ENCODE measurements around the gene SOD1.

SOD1 gene

GRCh38 chr21:31656199-31657095 is 3.0 kb upstream of the SOD1 start:
- TF ChIP-seq ZNF366 (tag by site-specific recombination; conservative IDR thresholded peaks at IDR 0.05) (peak; percentile 92), ZNF184 (tag by site-specific recombination; IDR thresholded peaks at IDR 0.05) (no peak), YY1 (tag by site-specific recombination; IDR thresholded peaks at IDR 0.05) (no peak), BCL11A (tag by site-specific recombination; IDR thresholded peaks at IDR 0.05; ENCODE audit: low read depth) (no peak), ZNF354C (tag by site-specific recombination; IDR thresholded peaks at IDR 0.05; ENCODE audit: borderline replicate concordance, low read depth) (no peak), ZNF155 (tag by site-specific recombination; IDR thresholded peaks at IDR 0.05) (no peak), ZNF792 (tag by site-specific recombination; IDR thresholded peaks at IDR 0.05) (no peak), PRDM1 (tag by site-specific recombination; IDR thresholded peaks at IDR 0.05) (peak; percentile 86)
- H3K9me3 ChIP-seq (ENCODE audit: control insufficient read depth, insufficient read depth, low read depth, low read length) = no peaks in the 10 kb centered on the region
- H3K27ac ChIP-seq (ENCODE audit: extremely low read depth, low read depth, low read length) = no peak overlapping the region
- ChIA-PET CTCF (interaction anchor here (0.6 kb wide), 1 partner anchor 39 kb away, joined by 3 read pairs; no protein-coding TSS in a partner anchor), POLR2A (no interaction called here)
- H3K4me1 ChIP-seq (ENCODE audit: control insufficient read depth, insufficient read depth, low read length) = 0 out of 2 replicates have a peak, but pooled peaks cover 2% of the 10 kb centered on the region
- H3K36me3 ChIP-seq (ENCODE audit: control insufficient read depth in 2 of 2, insufficient read depth in 1 of 2, low read length in 2 of 2) = peaks cover under 1 to 3% of the 10 kb centered on the region in 2 experiments; a peak in 2 of 3 replicates
- no peak overlapping the region for H3K4me3 ChIP-seq (ENCODE audit: low read depth, low read length)

- no peak for TF ChIP-seq ZNF585B (tag by site-specific recombination; IDR thresholded peaks at IDR 0.05)
- TF ChIP-seq TRIM28 (IDR thresholded peaks at IDR 0.05; ENCODE audit: borderline replicate concordance, low read length) = no peak
- TF ChIP-seq ZNF112 (tag by site-specific recombination; IDR thresholded peaks at IDR 0.05) = no peak
- no peak for TF ChIP-seq ZNF416 (tag by site-specific recombination; IDR thresholded peaks at IDR 0.05)
- no peak for TF ChIP-seq ZNF121 (tag by site-specific recombination; IDR thresholded peaks at IDR 0.05)
- CTCF ChIA-PET = interaction anchor here (0.6 kb wide), 1 partner anchor 276 kb away, joined by 3 read pairs; no protein-coding TSS in a partner anchor
- no peak overlapping the region for H3K4me3 ChIP-seq (ENCODE audit: low read depth, low read length)
- POLR2A ChIA-PET = no interaction called here
- H3K27ac ChIP-seq (ENCODE audit: extremely low read depth, low read depth, low read length) = no peak overlapping the region
- no peaks in the 10 kb centered on the region for H3K9me3 ChIP-seq (ENCODE audit: control insufficient read depth, insufficient read depth, low read depth, low read length)
- H3K36me3 ChIP-seq (ENCODE audit: control insufficient read depth in 2 of 2, insufficient read depth in 1 of 2, low read length in 2 of 2) = peaks cover 5 to 11% of the 10 kb centered on the region in 2 experiments; a peak in 2 of 3 replicates
- H3K4me1 ChIP-seq (ENCODE audit: control insufficient read depth, insufficient read depth, low read length) = 0 out of 2 replicates have a peak, but pooled peaks cover 2% of the 10 kb centered on the region
These were observed 1.4 kb upstream of the SOD1 start for GRCh38 chr21:31658053-31658452.

- Histone ChIP-seq H3K36me3 (ENCODE audit: control insufficient read depth in 2 of 2, insufficient read depth in 1 of 2, low read length in 2 of 2) (peaks cover 11 to 21% of the 10 kb centered on the region in 2 experiments; a peak in 2 of 3 replicates), H3K9me3 (ENCODE audit: control insufficient read depth, insufficient read depth, low read depth, low read length) (no peaks in the 10 kb centered on the region), H3K4me3 (ENCODE audit: low read depth, low read length) (peak overlapping the region; percentile 89), H3K4me1 (ENCODE audit: control insufficient read depth, insufficient read depth, low read length) (0 out of 2 replicates have a peak, but pooled peaks cover 2% of the 10 kb centered on the region), H3K27ac (ENCODE audit: extremely low read depth, low read depth, low read length) (no peak overlapping the region)
- ChIA-PET CTCF (no interaction called here), POLR2A (no interaction called here)
- TF ChIP-seq PATZ1 (tag by site-specific recombination; IDR thresholded peaks at IDR 0.05) (peak; percentile 94; the same call in 1 of the 2 replicates), ZEB2 (tag by site-specific recombination; IDR thresholded peaks at IDR 0.05) (no peak), ZNF112 (tag by site-specific recombination; IDR thresholded peaks at IDR 0.05) (no peak), ZNF629 (tag by site-specific recombination; IDR thresholded peaks at IDR 0.05) (peak; percentile 86; the same call in 1 of the 2 replicates), CTCF (tag by site-specific recombination; IDR thresholded peaks at IDR 0.05) (no peak), ZBTB10 (tag by site-specific recombination; IDR thresholded peaks at IDR 0.05) (peak; percentile 98), ZFP41 (tag by site-specific recombination; IDR thresholded peaks at IDR 0.05; ENCODE audit: borderline replicate concordance) (no peak), ZNF610 (tag by site-specific recombination; IDR thresholded peaks at IDR 0.05; ENCODE audit: borderline replicate concordance) (no peak), PBX3 (CRISPR knock-in tag; IDR thresholded peaks at IDR 0.05) (no peak), ZNF114 (tag by site-specific recombination; IDR thresholded peaks at IDR 0.05) (no peak), ZFP69B (tag by site-specific recombination; IDR thresholded peaks at IDR 0.05) (no peak), ZNF335 (tag by site-specific recombination; conservative IDR thresholded peaks at IDR 0.05) (peak; percentile 72)
These were observed 282 bp upstream of the SOD1 start for GRCh38 chr21:31659286-31659535.

All from HEK293 (cell line).